Endothelial cell of umbilical vein (primary cell): Measurements from ENCODE around the gene KRTAP20-4. TPM values are rescaled to one million over a fixed set of nuclear protein-coding genes. Genes with fewer than 3 reads are reported as not detected.

Source experiments
- BruUV-seq: library from RNA; stranded (reverse); fragments of 400-500 nt; replicated peaks from 2 replicates; lab custom pipeline; 2021; lab: Mats Ljungman, UMichigan
- CTCF ChIA-PET: fragments of 300-600, 350-600 bp; sonication (Branson Sonifier 250); formaldehyde crosslinking; loops from one replicate; lab custom pipeline; 2021; ENCODE audit warnings: antibody characterized with exemption, inconsistent platforms; lab: Charles Lee
- POLR2A ChIA-PET: fragments of 300-600, 350-600 bp; sonication (Branson Sonifier 250); formaldehyde crosslinking; loops from one replicate; lab custom pipeline; 2021; ENCODE audit warnings: antibody characterized with exemption, inconsistent platforms; lab: Charles Lee
- DNase-seq: peaks from one replicate; pipeline ENCODE4 v3.0.0-alpha.2; 2011; ENCODE audit warnings: low read depth, low spot score
- FAIRE-seq: peaks from 2 replicates; lab custom pipeline; 2011; peaks lifted over from hg19 to GRCh38; lab: Jason Lieb, UNC
- H2AFZ ChIP-seq: 2 replicates; pipeline ENCODE4 v1.6.0; 2012; ENCODE audit warnings: low read depth, low read length, control low read depth, inconsistent platforms
- H3K27ac ChIP-seq: 2 replicates; pipeline ENCODE4 v1.5.1; 2011; ENCODE audit warnings: low read depth, mild to moderate bottlenecking, control low read depth, low read length, moderate library complexity; ENCODE audit not compliant: insufficient read depth
- H3K27me3 ChIP-seq, 2 experiments: 2 replicates each; pipeline versions ENCODE4 v1.6.0 to v1.6.1; 2011; ENCODE audit warnings: low read length in 2 of 2, mixed read lengths in 1 of 2; ENCODE audit not compliant: control insufficient read depth in 2 of 2, insufficient read depth in 2 of 2
- H3K36me3 ChIP-seq, 2 experiments: 2 replicates in 1 of 2; 3 replicates in 1 of 2; pipeline ENCODE4 v1.5.1; 2011; ENCODE audit warnings: low read length in 2 of 2, mild to moderate bottlenecking in 1 of 2, moderate library complexity in 1 of 2; ENCODE audit not compliant: control insufficient read depth in 2 of 2, insufficient read depth in 2 of 2; ENCODE audit errors: extremely low read depth in 1 of 2
- H3K4me1 ChIP-seq: 3 replicates; pipeline ENCODE4 v1.5.1; 2011; ENCODE audit warnings: mild to moderate bottlenecking, low read length; ENCODE audit not compliant: control insufficient read depth, insufficient read depth; ENCODE audit errors: extremely low read depth
- H3K4me2 ChIP-seq: 2 replicates; pipeline ENCODE4 v1.6.1; 2011; ENCODE audit warnings: low read length, control low read depth, mixed read lengths; ENCODE audit not compliant: insufficient read depth
- H3K4me3 ChIP-seq, 3 experiments: fragments of 200-600 bp in 1 of 3; sonication (generic), shearing (Covaris generic) in 1 of 3; replicated peaks in 1 of 3; 2 replicates each; pipeline ENCODE4 v1.5.1; 2011 to 2016; ENCODE audit warnings: control low read depth in 3 of 3, low read length in 3 of 3, mild to moderate bottlenecking in 2 of 3, inconsistent platforms in 1 of 3, low read depth in 1 of 3, moderate library complexity in 1 of 3; ENCODE audit not compliant: insufficient read depth in 1 of 3
- H3K79me2 ChIP-seq: 2 replicates; pipeline ENCODE4 v1.6.0; 2012; ENCODE audit warnings: low read length, inconsistent platforms; ENCODE audit not compliant: control insufficient read depth, insufficient read depth
- H3K9ac ChIP-seq: replicated peaks from 2 replicates; pipeline ENCODE3; 2011; ENCODE audit warnings: low read length, control low read depth; ENCODE audit not compliant: insufficient read depth; ENCODE audit errors: extremely low read depth
- H3K9me1 ChIP-seq: replicated peaks from 3 replicates; pipeline ENCODE4 v1.6.0; 2011; ENCODE audit warnings: mild to moderate bottlenecking, low read length; ENCODE audit not compliant: control insufficient read depth, insufficient read depth; ENCODE audit errors: extremely low read depth
- H3K9me3 ChIP-seq: replicated peaks from 2 replicates; pipeline ENCODE4 v1.5.1; 2012; ENCODE audit warnings: low read length, inconsistent platforms; ENCODE audit not compliant: control insufficient read depth, insufficient read depth
- H4K20me1 ChIP-seq: replicated peaks from 2 replicates; pipeline ENCODE3; 2011; ENCODE audit warnings: mild to moderate bottlenecking, low read length; ENCODE audit not compliant: control insufficient read depth, insufficient read depth; ENCODE audit errors: extremely low read depth
- CTCF ChIP-seq, 2 donors: IDR thresholded peaks; 1 replicate in 1 of 2; 2 replicates in 1 of 2; pipeline ENCODE4 v1.5.1; 2011; ENCODE audit warnings: low read length in 2 of 2, mild to moderate bottlenecking in 2 of 2, moderate library complexity in 2 of 2, control low read depth in 1 of 2, inconsistent platforms in 1 of 2, low read depth in 1 of 2; ENCODE audit not compliant: insufficient read depth in 1 of 2; ENCODE audit errors: extremely low read depth in 1 of 2
- EZH2 ChIP-seq: IDR thresholded peaks from 2 replicates; pipeline ENCODE4 v1.6.1; 2012; ENCODE audit warnings: borderline replicate concordance, low read depth, mild to moderate bottlenecking, moderate library complexity, low read length, inconsistent platforms; ENCODE audit not compliant: severe bottlenecking
- FOS ChIP-seq: IDR thresholded peaks from 2 replicates; pipeline ENCODE4 v1.6.1; 2011; ENCODE audit warnings: mild to moderate bottlenecking, low read length, moderate library complexity, borderline replicate concordance; ENCODE audit not compliant: insufficient read depth
- GATA2 ChIP-seq: IDR thresholded peaks from 2 replicates; pipeline ENCODE4 v1.7.0; 2011; ENCODE audit warnings: low read depth, mild to moderate bottlenecking, moderate library complexity, mixed read lengths, low read length; ENCODE audit not compliant: insufficient read length, insufficient read depth
- JUN ChIP-seq: IDR thresholded peaks from 2 replicates; pipeline ENCODE4 v1.6.1; 2011; ENCODE audit warnings: borderline replicate concordance, low read depth; ENCODE audit not compliant: insufficient read length, insufficient read depth
- MAX ChIP-seq: IDR thresholded peaks from 2 replicates; pipeline ENCODE4 v1.6.1; 2011; ENCODE audit not compliant: insufficient read depth, insufficient read length
- MYC ChIP-seq: IDR thresholded peaks from one replicate; pipeline ENCODE4 v1.6.1; 2011; ENCODE audit warnings: mild to moderate bottlenecking, low read depth, low read length
- POLR2AphosphoS5 ChIP-seq: IDR thresholded peaks from 2 replicates; pipeline ENCODE4 v1.6.1; 2012; ENCODE audit warnings: low read depth, mild to moderate bottlenecking, control low read depth, low read length, moderate library complexity; ENCODE audit not compliant: insufficient read depth
- dilution Hi-C: fragments of 300-500 bp; cut with MboI; formaldehyde crosslinking; loops from one replicate; pipeline ENCODE4 v1.15.0; 2019; ENCODE audit warnings: low sequenced_read_pairs; ENCODE audit not compliant: extremely low pct_ligation_motif_present
- intact Hi-C: fragments of 100-400 bp; cut with micrococcal nuclease; formaldehyde crosslinking; loops from one replicate; pipeline ENCODE4 v1.10.0; 2022
- polyA plus RNA-seq, 4 experiments: library from polyadenylated mRNA; depleted of rRNA in 3 of 4; stranded (reverse) in 3 of 4; unstranded in 1 of 4; fragments of >200 nt; gene quantifications; 2 replicates each; pipeline versions ENCODE4 v1.2.1 to v1.2.3, GENCODE V29; 2011 to 2012; ENCODE audit warnings: missing spikeins in 1 of 4
- total RNA-seq: library from RNA; stranded (reverse); gene quantifications from 2 replicates; pipeline ENCODE4 v1.2.3, GENCODE V29; 2021

KRTAP20-4 gene
- total and polyA plus RNA-seq, 2 donors (not counting 3 experiments of a cell fraction or from before 2014, with no cell fraction given): not detected

GRCh38 chr21:30616125-30616524, 4.3 kb upstream of the KRTAP20-4 start, which contains the start of gene KRTAP20-1:
Gene KRTAP20-1, plus strand, starts transcription at chr21:30616425. Its CDS starts 30 bp downstream, at chr21:30616455.
- BruUV-seq: no TSS peak
- no peak within 1 kb of the TSS for H3K9ac ChIP-seq
- CTCF ChIA-PET: no interaction called here
- POLR2A ChIA-PET: no interaction called here
- intact Hi-C loops (no loop called here), dilution Hi-C loops (no loop called here)
- H2AFZ ChIP-seq: no peak within 1 kb of the TSS
- H3K4me2 ChIP-seq: no peak within 1 kb of the TSS
- no peaks in the 10 kb centered on the region for H3K9me1 ChIP-seq
- H3K36me3 ChIP-seq: no peaks in the 10 kb centered on the region
- no peaks in the 10 kb centered on the region for H3K27me3 ChIP-seq
- H3K4me1 ChIP-seq: no peaks in the 10 kb centered on the region
- FAIRE-seq: no peak
- H3K9me3 ChIP-seq: peaks cover 6% of the 10 kb centered on the region
- DNase-seq: no peak
- no peak within 1 kb of the TSS for H3K27ac ChIP-seq
- no peak for TF ChIP-seq FOS
- no peak for TF ChIP-seq GATA2
- no peak for TF ChIP-seq CTCF (IDR thresholded peaks at IDR 0.05; ENCODE audit: extremely low read depth in 1 of 2, insufficient read depth in 1 of 2, low read depth in 1 of 2, low read length in 2 of 2)
- H3K79me2 ChIP-seq: no peaks in the 10 kb centered on the region
- H3K4me3 ChIP-seq: no peak within 1 kb of the TSS
- no peaks in the 10 kb centered on the region for H4K20me1 ChIP-seq

- no peaks in the 10 kb centered on the region for H4K20me1 ChIP-seq
- no peaks in the 10 kb centered on the region for H3K4me1 ChIP-seq
- H3K9ac ChIP-seq: no peak overlapping the region
- H3K4me3 ChIP-seq: no peak overlapping the region
- H3K27me3 ChIP-seq: no peaks in the 10 kb centered on the region
- no peaks in the 10 kb centered on the region for H3K79me2 ChIP-seq
- dilution Hi-C loops (no loop called here), intact Hi-C loops (no loop called here)
- BruUV-seq: no TSS peak
- no peak for FAIRE-seq
- no peaks in the 10 kb centered on the region for H3K36me3 ChIP-seq
- H3K9me1 ChIP-seq: no peaks in the 10 kb centered on the region
- ChIA-PET POLR2A (no interaction called here), CTCF (no interaction called here)
- H3K27ac ChIP-seq: no peak overlapping the region
- H3K4me2 ChIP-seq: no peak overlapping the region
- no peak for TF ChIP-seq MYC
- no peak for TF ChIP-seq POLR2AphosphoS5
- no peak for TF ChIP-seq EZH2
- no peak for TF ChIP-seq GATA2
- no peak for TF ChIP-seq MAX
- TF ChIP-seq JUN: no peak
- H2AFZ ChIP-seq: no peak overlapping the region
- peaks cover 10% of the 10 kb centered on the region for H3K9me3 ChIP-seq
- DNase-seq: no peak
Observed at GRCh38 chr21:30620080-30620479, 347 bp upstream of the KRTAP20-4 start.
